Astrocyte of the cerebellum (primary cell): Measurements from ENCODE around the gene SYCP2L.

ENCODE experiments used
- DNase-seq: peaks from one replicate; pipeline ENCODE4 v3.0.0-alpha.2; 2011; ENCODE audit warnings: low read depth
- H3K4me3 ChIP-seq: 2 replicates; pipeline ENCODE4 v1.5.1; 2011; ENCODE audit warnings: mild to moderate bottlenecking, low read depth, low read length, moderate library complexity
- in situ Hi-C: cut with HindIII; loops from 2 replicates; pipeline ENCODE4 v1.10.0; 2017; ENCODE audit warnings: low sequenced_read_pairs
- TF ChIP-seq, protein P1 (sequence below): IDR thresholded peaks from 2 replicates; pipeline ENCODE4 v1.5.1; 2012; ENCODE audit warnings: low read length, low read depth, moderate library complexity, mild to moderate bottlenecking; ENCODE audit errors: missing control alignments

SYCP2L gene

DNA sequence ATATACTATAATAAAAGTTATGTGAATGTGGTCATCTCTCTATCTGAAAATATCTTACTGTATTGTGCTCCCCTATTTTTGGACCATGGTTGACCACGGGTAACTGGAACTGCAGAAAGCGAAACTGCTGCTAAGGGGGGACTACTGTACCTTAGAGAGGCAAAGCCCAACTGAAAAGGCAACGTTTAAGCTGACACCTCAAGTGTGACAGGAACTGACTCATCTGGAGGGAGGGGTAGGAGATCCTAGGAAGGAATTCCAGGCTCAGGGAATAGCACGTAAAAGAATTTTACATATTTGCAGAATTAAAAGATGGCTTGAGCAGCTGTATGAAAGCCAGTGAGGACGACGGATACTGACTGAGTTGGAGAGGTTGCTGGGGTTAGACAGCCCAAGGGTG lies 122.5 kb downstream of the SYCP2L start:
- H3K4me3 ChIP-seq, result no peak overlapping the region

DNA sequence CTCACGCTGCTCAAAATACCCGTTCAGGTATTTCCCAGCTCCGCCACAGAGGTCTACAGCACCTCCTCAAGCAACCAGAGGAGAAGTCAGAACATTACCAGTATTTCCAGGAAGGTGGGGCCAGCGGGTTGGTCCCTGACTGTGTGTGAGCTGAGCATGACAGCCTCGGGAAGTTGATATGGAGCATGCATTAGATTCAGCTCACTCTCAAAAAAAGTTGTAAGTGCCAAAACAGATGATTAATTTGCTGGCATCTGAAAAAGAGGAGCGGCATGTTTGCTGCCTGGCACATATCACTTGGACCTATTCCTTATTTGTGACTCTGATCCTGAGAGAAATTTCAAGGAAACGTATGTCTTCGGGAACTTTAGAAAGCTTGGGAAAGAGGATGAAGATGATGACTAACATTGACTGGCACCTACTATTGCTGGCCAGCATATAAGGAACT lies 125.0 kb downstream of the SYCP2L start:
- no peak for DNase-seq
- TF ChIP-seq, protein P1, sequence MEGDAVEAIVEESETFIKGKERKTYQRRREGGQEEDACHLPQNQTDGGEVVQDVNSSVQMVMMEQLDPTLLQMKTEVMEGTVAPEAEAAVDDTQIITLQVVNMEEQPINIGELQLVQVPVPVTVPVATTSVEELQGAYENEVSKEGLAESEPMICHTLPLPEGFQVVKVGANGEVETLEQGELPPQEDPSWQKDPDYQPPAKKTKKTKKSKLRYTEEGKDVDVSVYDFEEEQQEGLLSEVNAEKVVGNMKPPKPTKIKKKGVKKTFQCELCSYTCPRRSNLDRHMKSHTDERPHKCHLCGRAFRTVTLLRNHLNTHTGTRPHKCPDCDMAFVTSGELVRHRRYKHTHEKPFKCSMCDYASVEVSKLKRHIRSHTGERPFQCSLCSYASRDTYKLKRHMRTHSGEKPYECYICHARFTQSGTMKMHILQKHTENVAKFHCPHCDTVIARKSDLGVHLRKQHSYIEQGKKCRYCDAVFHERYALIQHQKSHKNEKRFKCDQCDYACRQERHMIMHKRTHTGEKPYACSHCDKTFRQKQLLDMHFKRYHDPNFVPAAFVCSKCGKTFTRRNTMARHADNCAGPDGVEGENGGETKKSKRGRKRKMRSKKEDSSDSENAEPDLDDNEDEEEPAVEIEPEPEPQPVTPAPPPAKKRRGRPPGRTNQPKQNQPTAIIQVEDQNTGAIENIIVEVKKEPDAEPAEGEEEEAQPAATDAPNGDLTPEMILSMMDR, result no peak
- in situ Hi-C loops, result no loop called here
- no peak overlapping the region for H3K4me3 ChIP-seq

More for the DNA sequence above, 122.5 kb downstream of the SYCP2L start:
- TF ChIP-seq, protein P1, result no peak
- in situ Hi-C loops, result no loop called here
- DNase-seq, result no peak

DNA sequence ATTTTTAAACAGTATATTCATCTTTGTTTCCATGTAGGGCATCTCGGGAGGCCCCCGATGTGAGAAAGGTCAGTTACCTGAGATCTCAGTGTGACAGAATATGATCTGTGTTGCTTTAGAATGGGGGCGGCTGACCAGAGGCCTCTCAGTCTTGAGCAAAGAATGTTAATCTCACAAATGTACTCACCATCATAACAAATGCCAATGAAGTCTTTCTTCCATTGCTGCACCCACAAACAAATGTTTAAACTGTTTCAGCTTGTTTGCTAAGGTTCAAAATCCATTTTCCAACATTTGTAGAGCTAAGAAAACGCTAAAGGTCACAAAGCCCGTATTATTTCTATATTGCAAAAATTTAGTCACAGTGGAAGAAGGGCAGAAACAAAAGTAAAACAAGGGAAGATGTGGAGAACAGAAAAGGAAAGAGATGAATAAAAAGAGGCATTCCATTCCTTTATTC lies 125.5 kb downstream of the SYCP2L start:
- in situ Hi-C loops, result no loop called here
- TF ChIP-seq, protein P1, result no peak
- H3K4me3 ChIP-seq, result no peak overlapping the region
- no peak for DNase-seq

DNA sequence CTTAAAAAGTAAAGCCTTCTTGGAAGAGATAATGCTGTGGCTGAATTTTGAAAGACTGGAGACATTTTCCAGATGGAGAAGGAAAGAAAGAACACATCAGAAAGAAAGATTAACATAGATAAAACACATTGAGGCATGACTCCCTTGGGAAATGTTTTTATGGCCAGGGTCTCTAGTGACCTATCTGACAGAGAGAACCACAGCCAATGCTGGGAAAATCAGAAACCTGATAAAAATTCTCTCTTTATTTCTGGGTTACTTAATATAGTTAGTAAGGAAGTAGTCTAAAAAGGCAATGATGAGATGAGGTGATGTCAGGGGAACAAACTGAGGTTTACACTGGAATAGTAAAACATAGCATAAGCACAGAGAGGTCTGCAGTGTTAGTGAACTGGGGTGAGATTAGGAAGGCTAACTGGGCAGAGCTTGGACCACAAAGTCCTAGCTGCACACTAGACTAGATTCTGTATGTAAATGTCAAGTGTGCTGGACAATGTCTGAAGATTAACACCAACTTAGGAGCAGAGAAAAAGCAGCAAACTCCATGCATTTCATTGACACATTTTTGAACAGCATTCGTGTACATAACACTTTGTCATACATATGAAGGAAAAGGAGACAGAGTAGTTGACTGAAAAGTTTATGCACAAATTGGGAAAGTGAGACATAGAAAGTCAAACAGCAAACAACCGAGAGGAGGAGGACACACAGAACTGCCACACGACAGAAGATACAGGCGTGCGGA lies 126.3 kb downstream of the SYCP2L start:
- no peak overlapping the region for H3K4me3 ChIP-seq
- in situ Hi-C loops, result no loop called here
- no peak for DNase-seq
- TF ChIP-seq, protein P1, result no peak

DNA sequence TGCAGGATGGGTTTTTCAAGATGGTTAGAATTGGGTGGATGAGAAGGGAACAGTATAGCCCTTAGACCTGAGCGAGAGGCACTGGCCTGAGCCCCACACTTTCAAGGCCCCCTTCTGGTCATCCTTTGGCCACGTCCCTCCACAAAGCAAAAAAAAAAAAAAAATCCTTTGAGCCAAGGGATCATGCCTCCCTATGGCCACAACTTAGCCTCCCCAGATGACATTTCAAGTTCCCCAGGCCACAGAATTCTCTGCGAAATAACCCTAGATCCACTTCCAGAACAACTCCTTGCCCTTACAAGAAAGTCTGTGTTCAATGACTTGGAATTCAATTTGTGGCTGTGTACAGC lies 126.8 kb downstream of the SYCP2L start:
- in situ Hi-C loops, result no loop called here
- TF ChIP-seq, protein P1, result no peak
- no peak overlapping the region for H3K4me3 ChIP-seq
- no peak for DNase-seq

DNA sequence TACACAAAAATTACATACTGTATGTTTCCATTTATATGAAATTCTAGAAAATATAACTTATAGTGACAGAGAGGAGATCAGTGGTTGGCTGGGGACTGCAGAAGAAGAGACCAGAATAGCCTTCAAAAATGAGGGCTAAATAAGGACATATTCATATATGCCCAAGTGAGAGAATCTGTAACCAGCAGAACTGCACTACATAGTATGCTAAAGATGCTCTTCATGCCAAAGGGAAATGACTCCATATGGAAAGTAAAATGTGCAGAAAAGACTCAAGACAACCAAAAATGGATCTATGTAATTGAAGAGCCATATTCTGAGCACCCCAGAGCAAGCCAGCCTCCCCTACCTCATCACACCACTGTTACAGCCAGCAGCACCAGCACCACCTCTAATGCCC lies 128.2 kb downstream of the SYCP2L start:
- TF ChIP-seq, protein P1, result no peak
- DNase-seq, result no peak
- in situ Hi-C loops, result no loop called here
- no peak overlapping the region for H3K4me3 ChIP-seq
